CD14-positive monocyte (primary cell): ENCODE results near the gene UGCG. TPM values are rescaled to one million over a fixed set of nuclear protein-coding genes. Genes with fewer than 3 reads are reported as not detected.

ENCODE experiments used
- DNase-seq, 3 donors: peaks; one replicate each; pipeline ENCODE4 v3.0.0-alpha.2; 2011 to 2022
- H2AFZ ChIP-seq: 2 replicates; pipeline ENCODE4 v1.6.0; 2012; ENCODE audit warnings: mild to moderate bottlenecking, low read depth, low read length, inconsistent platforms; ENCODE audit not compliant: insufficient read depth, poor library complexity, severe bottlenecking
- H3K27ac ChIP-seq, 2 donors: 1 replicate in 1 of 2; 2 replicates in 1 of 2; pipeline ENCODE4 v1.5.1; 2012 to 2013; ENCODE audit warnings: low read length in 2 of 2, control low read depth in 1 of 2, inconsistent platforms in 1 of 2, low read depth in 1 of 2, mild to moderate bottlenecking in 1 of 2
- H3K27me3 ChIP-seq, 2 donors: one replicate each; pipeline versions ENCODE4 v1.6.0 to v1.6.1; 2011 to 2013; ENCODE audit warnings: low read length in 2 of 2; ENCODE audit not compliant: control insufficient read depth in 2 of 2, insufficient read depth in 2 of 2
- H3K36me3 ChIP-seq, 2 donors: replicated peaks in 1 of 2; 1 replicate in 1 of 2; 2 replicates in 1 of 2; pipeline versions ENCODE4 v1.5.1 to v1.6.1; 2012 to 2013; ENCODE audit warnings: low read length in 2 of 2, control low read depth in 1 of 2, inconsistent platforms in 1 of 2, mild to moderate bottlenecking in 1 of 2; ENCODE audit not compliant: insufficient read depth in 2 of 2, control insufficient read depth in 1 of 2
- H3K4me1 ChIP-seq, 2 donors: 1 replicate in 1 of 2; 2 replicates in 1 of 2; pipeline versions ENCODE4 v1.5.1 to v1.6.1; 2012 to 2013; ENCODE audit warnings: low read length in 2 of 2, control low read depth in 1 of 2, inconsistent platforms in 1 of 2, mild to moderate bottlenecking in 1 of 2, moderate library complexity in 1 of 2; ENCODE audit not compliant: insufficient read depth in 2 of 2, control insufficient read depth in 1 of 2
- H3K4me2 ChIP-seq: replicated peaks from 2 replicates; pipeline ENCODE3; 2012; ENCODE audit warnings: low read length, moderate library complexity, mild to moderate bottlenecking; ENCODE audit not compliant: poor library complexity, severe bottlenecking; ENCODE audit errors: extremely low read depth
- H3K4me3 ChIP-seq, 3 experiments: fragments of 200-600 bp in 1 of 3; sonication (generic) in 1 of 3; replicated peaks in 1 of 3; 1 replicate in 2 of 3; 2 replicates in 1 of 3; pipeline ENCODE4 v1.5.1; 2011 to 2013; ENCODE audit warnings: low read length in 3 of 3, mild to moderate bottlenecking in 3 of 3, control low read depth in 2 of 3, low read depth in 2 of 3, inconsistent platforms in 1 of 3, moderate library complexity in 1 of 3
- H3K79me2 ChIP-seq: 2 replicates; pipeline ENCODE4 v1.6.0; 2012; ENCODE audit warnings: mild to moderate bottlenecking, control low read depth, inconsistent platforms, low read length, moderate library complexity; ENCODE audit not compliant: insufficient read depth
- H3K9ac ChIP-seq: 2 replicates; pipeline ENCODE4 v1.6.0; 2017; ENCODE audit warnings: low read length, mild to moderate bottlenecking; ENCODE audit not compliant: insufficient read depth, poor library complexity, severe bottlenecking
- H3K9me3 ChIP-seq, 2 donors: replicated peaks in 1 of 2; 1 replicate in 1 of 2; 2 replicates in 1 of 2; pipeline versions ENCODE4 v1.5.1 to v1.6.1; 2012 to 2013; ENCODE audit warnings: low read length in 2 of 2, control low read depth in 1 of 2; ENCODE audit not compliant: control insufficient read depth in 1 of 2, insufficient read depth in 1 of 2
- H4K20me1 ChIP-seq: 2 replicates; pipeline ENCODE4 v1.6.0; 2012; ENCODE audit warnings: mild to moderate bottlenecking, low read length, control low read depth, moderate library complexity; ENCODE audit not compliant: insufficient read depth
- H3K27ac Mint-ChIP-seq, 7 donors: one replicate each; pipeline ENCODE4 v1.8.0; 2020; ENCODE audit warnings: mild to moderate bottlenecking in 7 of 7, mixed read lengths in 7 of 7, moderate library complexity in 6 of 7, inconsistent platforms in 2 of 7
- H3K27me3 Mint-ChIP-seq, 3 donors: one replicate each; pipeline ENCODE4 v1.8.0; 2021 to 2022; ENCODE audit warnings: low read depth in 3 of 3, mild to moderate bottlenecking in 3 of 3, mixed read lengths in 3 of 3, moderate library complexity in 3 of 3, inconsistent platforms in 1 of 3
- H3K36me3 Mint-ChIP-seq, 2 donors: one replicate each; pipeline ENCODE4 v1.8.0; 2020; ENCODE audit warnings: mixed read lengths in 2 of 2, inconsistent platforms in 1 of 2, mild to moderate bottlenecking in 1 of 2
- H3K4me1 Mint-ChIP-seq: one replicate; pipeline ENCODE4 v1.8.0; 2020; ENCODE audit warnings: mild to moderate bottlenecking, mixed read lengths
- H3K4me3 Mint-ChIP-seq, 2 donors: one replicate each; pipeline ENCODE4 v1.8.0; 2020; ENCODE audit warnings: mild to moderate bottlenecking in 2 of 2, mixed read lengths in 2 of 2, moderate library complexity in 1 of 2
- H3K9me3 Mint-ChIP-seq, 7 donors: one replicate each; pipeline ENCODE4 v1.8.0; 2020 to 2022; ENCODE audit warnings: mixed read lengths in 7 of 7, mild to moderate bottlenecking in 6 of 7, moderate library complexity in 6 of 7, inconsistent platforms in 2 of 7
- CTCF ChIP-seq: fragments of 200-600 bp; IDR thresholded peaks from one replicate; pipeline ENCODE4 v1.8.0; 2022; ENCODE audit warnings: antibody characterized with exemption, mild to moderate bottlenecking
- WGBS: methylation state at CpG from one replicate; pipeline ENCODE4 v1.1.5; 2013; ENCODE audit warnings: missing lambda C conversion rate; ENCODE audit not compliant: insufficient coverage; 5-methylcytosine and 5-hydroxymethylcytosine counted together
- intact Hi-C, 2 donors: fragments of 100-400 bp; cut with micrococcal nuclease; formaldehyde crosslinking; loops; one replicate each; pipeline versions ENCODE4 v1.15.0 to v1.15.1; 2023
- polyA plus RNA-seq, 3 donors: library from polyadenylated mRNA; depleted of rRNA in 1 of 3; unstranded in 2 of 3; stranded (reverse) in 1 of 3; fragments of 300-500 nt in 2 of 3; fragments of >200 nt in 1 of 3; fragmentation: Illumina TruSeq in 2 of 3; gene quantifications; 1 replicate in 2 of 3; 2 replicates in 1 of 3; pipeline ENCODE4 v1.2.3, GENCODE V29; 2012 to 2021

UGCG gene
- polyA plus RNA-seq, 3 donors, result 2.7 to 7.9 (median 4.1) TPM

DNA sequence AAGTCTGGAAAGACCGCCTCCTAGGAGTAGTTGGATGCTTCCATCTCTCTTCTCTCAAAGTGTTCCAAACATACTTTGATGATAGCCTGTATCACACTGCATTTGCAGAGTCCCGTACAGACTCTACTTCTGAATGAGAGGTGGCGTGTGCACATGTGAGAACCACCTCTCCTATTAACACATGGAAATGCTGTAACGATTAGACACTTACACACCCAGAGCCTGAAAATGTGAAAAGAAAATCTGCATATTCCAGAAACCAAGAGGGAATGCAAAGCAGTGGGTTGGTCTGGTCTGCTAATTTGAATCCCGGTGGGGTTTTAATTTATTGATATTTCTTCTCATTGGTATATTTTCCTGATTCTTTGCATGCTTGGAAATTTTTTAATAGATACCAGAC lies 10.5 kb downstream of the UGCG start:
- intact Hi-C loops, result no loop called here
- H3K27me3 Mint-ChIP-seq, result peaks cover 0 to 4% (median 1%) of the 10 kb centered on the region in 3 donors
- no peak overlapping the region for H3K4me3 Mint-ChIP-seq
- DNase-seq, result no peak
- Histone ChIP-seq H3K36me3 (no peaks in the 10 kb centered on the region), H3K27ac (no peak overlapping the region), H3K9ac (no peak overlapping the region), H3K4me1 (peaks cover 0 to 11% of the 10 kb centered on the region in 2 donors), H3K27me3 (no peaks in the 10 kb centered on the region), H4K20me1 (peaks cover 94% of the 10 kb centered on the region), H3K4me2 (no peak overlapping the region), H3K4me3 (no peak overlapping the region), H3K79me2 (peaks cover 83% of the 10 kb centered on the region), H3K9me3 (no peaks in the 10 kb centered on the region), H2AFZ (no peak overlapping the region)
- TF ChIP-seq CTCF, result no peak
- no peak overlapping the region for H3K27ac Mint-ChIP-seq
- peaks cover 16% of the 10 kb centered on the region for H3K4me1 Mint-ChIP-seq
- 80% methylated on average over 1 of the region's 5 CpGs for WGBS
- H3K9me3 Mint-ChIP-seq, result no peaks in the 10 kb centered on the region
- peaks cover 0 to 8% of the 10 kb centered on the region in 2 donors for H3K36me3 Mint-ChIP-seq

DNA sequence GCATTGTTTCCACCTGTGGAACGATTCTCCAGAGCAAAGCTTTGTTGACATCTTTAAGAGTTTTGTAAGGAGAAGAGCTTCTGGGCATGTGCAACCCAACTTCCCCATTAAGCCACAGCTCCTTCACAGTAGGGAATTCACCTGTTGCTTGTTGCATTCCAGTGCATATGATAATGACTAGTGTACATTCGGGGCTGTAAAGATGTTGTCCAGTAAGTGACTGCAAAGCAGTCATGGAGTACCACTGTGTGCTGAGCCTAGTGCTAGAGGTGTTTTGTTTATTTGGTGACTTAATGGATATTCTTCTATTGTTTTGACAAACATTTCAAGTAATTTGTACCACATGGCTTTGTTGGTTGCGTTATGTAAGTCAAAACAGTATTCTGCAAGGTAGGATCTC lies 12.8 kb downstream of the UGCG start:
- Histone ChIP-seq H2AFZ (no peak overlapping the region), H3K4me1 (peaks cover 0 to 11% of the 10 kb centered on the region in 2 donors), H3K36me3 (no peaks in the 10 kb centered on the region), H3K27me3 (no peaks in the 10 kb centered on the region), H3K9ac (no peak overlapping the region), H3K79me2 (peaks cover 69% of the 10 kb centered on the region), H3K27ac (no peak overlapping the region), H3K4me3 (no peak overlapping the region), H3K9me3 (no peaks in the 10 kb centered on the region), H3K4me2 (no peak overlapping the region), H4K20me1 (peaks cover 95% of the 10 kb centered on the region)
- H3K27ac Mint-ChIP-seq, result peak overlapping the region in 1 of 7 donors; percentile 41
- TF ChIP-seq CTCF, result no peak
- peaks cover 0 to 2% (median 1%) of the 10 kb centered on the region in 3 donors for H3K27me3 Mint-ChIP-seq
- H3K4me1 Mint-ChIP-seq, result peaks cover 23% of the 10 kb centered on the region
- intact Hi-C loops, result no loop called here
- no peak overlapping the region for H3K4me3 Mint-ChIP-seq
- peak; percentile 34 to 59 (median 37) for DNase-seq
- H3K9me3 Mint-ChIP-seq, result no peaks in the 10 kb centered on the region
- WGBS, result 100% methylated on average over 1 of the region's 3 CpGs
- H3K36me3 Mint-ChIP-seq, result peaks cover 0 to 8% of the 10 kb centered on the region in 2 donors
